Colonic mucosa (tissue), 4 donors: ENCODE data around the gene BCAS1. TPM values are rescaled to one million over a fixed set of nuclear protein-coding genes. Genes with fewer than 3 reads are reported as not detected.

ENCODE experiments used
- DNase-seq: peaks from one replicate; pipeline ENCODE4 v3.0.0-alpha.2; 2020
- H3K27ac ChIP-seq: fragments of 200-600 bp; one replicate; pipeline ENCODE4 v1.8.0; 2021
- H3K27me3 ChIP-seq: fragments of 200-600 bp; one replicate; pipeline ENCODE4 v1.8.0; 2021
- H3K36me3 ChIP-seq: fragments of 200-600 bp; one replicate; pipeline ENCODE4 v1.8.0; 2021
- H3K4me1 ChIP-seq: fragments of 200-600 bp; one replicate; pipeline ENCODE4 v1.8.0; 2021; ENCODE audit warnings: mild to moderate bottlenecking
- H3K4me3 ChIP-seq: fragments of 200-600 bp; one replicate; pipeline ENCODE4 v1.8.0; 2021
- H3K9ac ChIP-seq, 2 donors: one replicate each; pipeline ENCODE4 v1.7.0; 2013; ENCODE audit warnings: control low read depth in 2 of 2, low read depth in 2 of 2, low read length in 2 of 2
- H3K9me3 ChIP-seq: fragments of 200-600 bp; one replicate; pipeline ENCODE4 v1.8.0; 2021
- intact Hi-C: fragments of 100-400 bp; cut with DNase I; formaldehyde crosslinking; loops from one replicate; pipeline ENCODE4 v1.14.1; 2022
- total RNA-seq, 2 donors: library from RNA; stranded (reverse); fragmentation: NEBNext Ultra II Directional in 1 of 2; extraction: Animal tissue kit (Norgen Biotek cat#: 25700) in 1 of 2; gene quantifications; one replicate each; pipeline ENCODE4 v1.2.1, GENCODE V29; 2021
- TF ChIP-seq, protein P1 (sequence below): fragments of 200-600 bp; IDR thresholded peaks from one replicate; pipeline ENCODE4 v1.8.0; 2022; ENCODE audit warnings: antibody characterized with exemption, mild to moderate bottlenecking
- donor health status: healthy.
- donor health status: DM: no; HTN: no; CAD: no.
- donor health status: DM: no; HTN: no; CAD: no.

BCAS1 gene
- total RNA-seq, 2 donors from 2014 or later: 67.9 to 154 TPM

DNA sequence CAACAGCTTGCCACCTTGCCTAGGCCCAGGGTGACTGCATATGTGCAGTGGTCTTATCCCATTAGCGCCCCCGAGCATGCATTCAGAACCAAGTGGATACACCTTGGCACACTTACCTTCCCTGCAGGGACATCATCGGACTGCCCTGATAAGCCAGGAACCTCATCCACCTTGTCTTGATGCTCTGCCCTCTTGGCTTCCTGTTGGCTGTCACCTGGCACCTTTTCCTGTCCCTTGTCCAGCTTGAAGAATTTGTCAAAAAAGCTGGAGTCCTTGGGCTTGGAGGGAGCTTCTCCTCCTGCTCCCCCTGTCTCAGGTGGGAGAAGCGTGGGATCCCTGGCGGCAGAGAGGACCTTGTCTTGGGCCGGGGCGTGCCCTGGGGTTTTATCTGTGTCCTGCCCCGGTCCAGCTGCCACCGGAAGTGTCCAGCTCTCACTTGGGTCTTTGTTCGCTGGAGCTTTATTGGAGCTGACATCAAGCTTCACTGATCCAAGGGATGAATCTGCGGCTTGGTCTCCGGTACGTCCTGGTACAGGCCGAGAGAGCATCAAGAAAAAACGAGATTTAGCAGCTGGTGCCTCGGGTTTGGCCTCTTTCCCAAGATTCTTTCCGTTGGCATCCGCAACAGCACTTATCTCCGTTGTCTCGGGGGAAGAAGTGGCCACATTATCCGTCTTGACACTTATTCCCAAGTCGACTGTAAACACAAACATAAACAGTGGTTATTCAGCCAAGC lies 42.0 kb downstream of the BCAS1 start:
- Histone ChIP-seq H3K4me3 (no peak overlapping the region), H3K9ac (no peak overlapping the region), H3K27ac (peak overlapping the region; percentile 19), H3K27me3 (no peaks in the 10 kb centered on the region), H3K4me1 (peaks cover 2% of the 10 kb centered on the region), H3K9me3 (no peaks in the 10 kb centered on the region), H3K36me3 (no peaks in the 10 kb centered on the region)
- intact Hi-C loops: no loop called here
- TF ChIP-seq, protein P1, sequence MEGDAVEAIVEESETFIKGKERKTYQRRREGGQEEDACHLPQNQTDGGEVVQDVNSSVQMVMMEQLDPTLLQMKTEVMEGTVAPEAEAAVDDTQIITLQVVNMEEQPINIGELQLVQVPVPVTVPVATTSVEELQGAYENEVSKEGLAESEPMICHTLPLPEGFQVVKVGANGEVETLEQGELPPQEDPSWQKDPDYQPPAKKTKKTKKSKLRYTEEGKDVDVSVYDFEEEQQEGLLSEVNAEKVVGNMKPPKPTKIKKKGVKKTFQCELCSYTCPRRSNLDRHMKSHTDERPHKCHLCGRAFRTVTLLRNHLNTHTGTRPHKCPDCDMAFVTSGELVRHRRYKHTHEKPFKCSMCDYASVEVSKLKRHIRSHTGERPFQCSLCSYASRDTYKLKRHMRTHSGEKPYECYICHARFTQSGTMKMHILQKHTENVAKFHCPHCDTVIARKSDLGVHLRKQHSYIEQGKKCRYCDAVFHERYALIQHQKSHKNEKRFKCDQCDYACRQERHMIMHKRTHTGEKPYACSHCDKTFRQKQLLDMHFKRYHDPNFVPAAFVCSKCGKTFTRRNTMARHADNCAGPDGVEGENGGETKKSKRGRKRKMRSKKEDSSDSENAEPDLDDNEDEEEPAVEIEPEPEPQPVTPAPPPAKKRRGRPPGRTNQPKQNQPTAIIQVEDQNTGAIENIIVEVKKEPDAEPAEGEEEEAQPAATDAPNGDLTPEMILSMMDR: no peak
- no peak for DNase-seq

DNA sequence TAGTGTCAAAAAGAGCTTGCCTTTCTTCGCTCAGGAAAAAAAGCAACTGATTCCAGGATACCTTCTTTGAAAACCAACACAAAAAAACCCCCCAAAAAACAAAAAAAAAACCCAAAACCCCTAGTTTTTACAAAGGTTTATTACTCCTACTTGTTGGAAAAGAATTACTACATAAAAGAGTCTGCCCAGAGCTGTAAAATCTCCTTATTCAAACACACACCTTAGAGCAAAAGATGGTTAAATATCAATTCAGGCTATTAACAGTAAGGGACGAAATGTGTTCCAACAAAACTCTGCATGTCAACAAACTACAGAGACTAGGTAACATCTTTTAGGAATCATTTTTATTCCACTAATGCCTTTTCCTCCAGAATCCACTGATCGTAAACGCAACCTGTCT lies 42.7 kb downstream of the BCAS1 start:
- H3K9me3 ChIP-seq: no peaks in the 10 kb centered on the region
- no peak overlapping the region for H3K4me3 ChIP-seq
- peak overlapping the region; percentile 19 for H3K27ac ChIP-seq
- H3K36me3 ChIP-seq: no peaks in the 10 kb centered on the region
- TF ChIP-seq, protein P1: no peak
- peaks cover 2% of the 10 kb centered on the region for H3K4me1 ChIP-seq
- intact Hi-C loops: no loop called here
- no peaks in the 10 kb centered on the region for H3K27me3 ChIP-seq
- DNase-seq: no peak
- H3K9ac ChIP-seq: no peak overlapping the region

DNA sequence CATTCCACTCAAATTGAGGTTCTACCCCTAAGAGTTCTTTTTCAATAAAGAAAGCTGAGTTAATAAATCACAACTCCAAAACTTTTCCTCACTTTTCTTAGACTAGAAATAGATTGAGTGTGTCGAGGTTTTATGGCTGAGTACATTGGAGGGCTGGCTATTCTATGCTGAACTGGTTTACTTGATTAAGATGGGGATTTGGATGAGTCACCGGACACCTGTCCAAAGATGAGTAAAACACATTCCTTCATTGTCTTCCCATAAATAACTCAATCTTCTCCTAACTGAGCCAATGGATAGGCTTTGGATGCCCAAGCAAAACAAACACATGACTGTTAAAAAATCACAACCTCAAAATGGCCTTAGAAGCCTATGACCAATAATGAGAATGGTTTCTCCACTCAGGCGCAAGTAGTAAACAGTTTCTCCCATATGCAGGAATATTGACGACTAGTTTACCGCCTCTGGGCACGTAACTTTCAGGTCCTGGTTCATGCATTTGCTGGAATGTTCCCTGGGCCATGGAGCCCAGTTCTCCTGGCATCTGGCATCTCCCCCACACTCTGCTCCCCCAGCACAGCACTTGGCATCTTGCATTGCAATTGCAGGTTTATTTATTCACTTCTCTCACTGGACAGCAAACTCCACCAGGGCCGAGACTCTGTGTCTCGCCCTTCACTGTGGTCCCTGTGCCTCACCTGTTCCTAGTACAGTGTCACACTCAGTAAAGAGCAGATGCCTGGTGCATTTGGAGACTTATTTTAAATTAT lies 43.9 kb downstream of the BCAS1 start:
- Histone ChIP-seq H3K36me3 (no peaks in the 10 kb centered on the region), H3K27me3 (no peaks in the 10 kb centered on the region), H3K27ac (no peak overlapping the region), H3K4me3 (no peak overlapping the region), H3K4me1 (peaks cover 2% of the 10 kb centered on the region), H3K9me3 (no peaks in the 10 kb centered on the region), H3K9ac (no peak overlapping the region)
- intact Hi-C loops: no loop called here
- TF ChIP-seq, protein P1: no peak
- no peak for DNase-seq

DNA sequence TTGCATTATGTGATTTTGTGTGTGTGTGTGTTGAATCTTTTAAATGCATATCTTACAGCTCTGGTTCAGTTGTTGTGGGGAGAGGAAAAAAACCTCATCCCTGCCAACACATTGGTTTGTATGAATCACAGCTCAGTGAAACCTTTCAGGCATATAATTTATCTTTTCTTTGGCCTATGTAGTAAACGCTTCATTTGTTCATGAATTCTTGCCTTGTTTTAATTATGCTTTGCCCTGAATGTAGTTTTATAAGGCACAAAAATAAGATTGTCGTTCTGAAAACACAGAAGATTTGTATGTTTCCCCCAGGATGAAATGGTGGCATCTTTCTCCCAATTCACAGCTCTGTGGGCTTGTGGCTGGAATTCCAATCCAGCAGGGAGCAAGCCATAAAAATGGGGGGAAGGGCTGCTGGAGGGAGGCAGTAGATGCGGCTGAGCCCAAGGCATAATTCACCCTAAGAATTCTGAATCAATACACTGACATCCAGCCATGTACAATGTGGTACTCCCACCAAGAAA lies 45.1 kb downstream of the BCAS1 start:
- no peak overlapping the region for H3K4me3 ChIP-seq
- no peaks in the 10 kb centered on the region for H3K36me3 ChIP-seq
- no peaks in the 10 kb centered on the region for H3K9me3 ChIP-seq
- TF ChIP-seq, protein P1: no peak
- H3K27ac ChIP-seq: no peak overlapping the region
- DNase-seq: no peak
- no peak overlapping the region for H3K9ac ChIP-seq
- H3K27me3 ChIP-seq: no peaks in the 10 kb centered on the region
- intact Hi-C loops: no loop called here
- H3K4me1 ChIP-seq: peaks cover 2% of the 10 kb centered on the region

DNA sequence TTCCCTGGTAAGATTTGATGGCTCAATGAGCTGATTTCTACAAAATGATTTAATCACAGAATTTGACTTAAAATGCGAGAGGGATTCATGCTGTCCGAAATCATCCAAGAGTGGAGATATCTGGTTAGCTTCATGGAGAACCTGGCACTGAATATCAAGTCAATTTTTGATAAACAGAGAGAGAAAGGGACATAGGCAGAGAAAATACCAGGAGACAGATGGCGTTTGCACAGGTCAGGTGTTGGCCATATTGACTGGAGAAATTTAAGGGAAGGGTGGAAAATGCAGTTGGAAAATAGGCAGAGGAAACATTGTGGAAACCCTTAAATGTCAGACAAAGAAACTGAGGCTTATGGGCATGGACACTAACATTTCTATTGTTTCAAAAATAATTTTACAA lies 47.0 kb downstream of the BCAS1 start:
- peaks cover 2% of the 10 kb centered on the region for H3K4me1 ChIP-seq
- no peak overlapping the region for H3K9ac ChIP-seq
- TF ChIP-seq, protein P1: no peak
- no peaks in the 10 kb centered on the region for H3K36me3 ChIP-seq
- no peak for DNase-seq
- H3K27me3 ChIP-seq: no peaks in the 10 kb centered on the region
- no peak overlapping the region for H3K4me3 ChIP-seq
- intact Hi-C loops: no loop called here
- no peak overlapping the region for H3K27ac ChIP-seq
- no peaks in the 10 kb centered on the region for H3K9me3 ChIP-seq
